ENCODE measurements around the gene FIGNL2.
"Not testable (repeated sequence)": the region's sequence is repeated elsewhere in the genome, so short reads cannot be mapped to it uniquely, and the experiment has no call there.

FIGNL2 gene

DNA sequence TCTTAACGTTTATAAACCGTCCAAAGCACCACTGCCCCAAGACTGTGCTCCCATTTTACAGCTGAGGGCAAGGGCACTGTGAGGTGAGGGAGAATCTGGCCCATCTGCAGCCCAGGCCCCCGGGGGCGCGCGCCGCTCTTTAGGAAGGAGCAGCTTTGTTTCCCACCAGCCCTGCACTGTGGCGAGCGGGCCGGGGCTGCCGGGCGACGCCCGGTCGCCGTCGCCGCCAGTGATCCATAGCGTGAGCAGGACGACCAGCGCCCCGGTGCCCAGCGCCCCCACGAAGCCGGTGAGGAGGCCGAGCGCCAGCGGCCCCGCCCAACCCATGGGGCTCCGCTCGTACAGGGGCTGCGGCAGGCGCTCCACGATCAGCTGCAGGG is 34.6 kb downstream of the FIGNL2 start:
- DNase-seq, result no peak

DNA sequence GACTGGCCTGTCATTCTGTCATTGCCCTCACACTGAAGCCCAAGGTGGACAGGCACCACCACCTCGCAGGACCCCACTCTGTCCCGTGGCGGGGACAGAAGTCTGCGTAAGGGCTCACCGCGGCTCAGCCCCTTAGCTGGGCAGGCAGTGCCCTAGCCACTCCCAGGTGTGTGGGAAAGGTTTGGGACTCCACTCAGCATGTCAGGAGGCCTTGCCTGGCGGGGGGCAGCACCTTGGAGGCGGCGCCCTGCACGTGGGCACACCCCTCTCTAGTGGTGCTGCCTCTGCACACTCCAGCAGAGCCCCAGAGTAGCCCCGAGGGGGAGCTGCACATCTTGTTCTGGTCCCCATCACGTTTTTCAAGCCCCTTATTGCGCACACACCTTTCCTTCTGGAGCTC is 35.6 kb downstream of the FIGNL2 start:
- no peak for DNase-seq

DNA sequence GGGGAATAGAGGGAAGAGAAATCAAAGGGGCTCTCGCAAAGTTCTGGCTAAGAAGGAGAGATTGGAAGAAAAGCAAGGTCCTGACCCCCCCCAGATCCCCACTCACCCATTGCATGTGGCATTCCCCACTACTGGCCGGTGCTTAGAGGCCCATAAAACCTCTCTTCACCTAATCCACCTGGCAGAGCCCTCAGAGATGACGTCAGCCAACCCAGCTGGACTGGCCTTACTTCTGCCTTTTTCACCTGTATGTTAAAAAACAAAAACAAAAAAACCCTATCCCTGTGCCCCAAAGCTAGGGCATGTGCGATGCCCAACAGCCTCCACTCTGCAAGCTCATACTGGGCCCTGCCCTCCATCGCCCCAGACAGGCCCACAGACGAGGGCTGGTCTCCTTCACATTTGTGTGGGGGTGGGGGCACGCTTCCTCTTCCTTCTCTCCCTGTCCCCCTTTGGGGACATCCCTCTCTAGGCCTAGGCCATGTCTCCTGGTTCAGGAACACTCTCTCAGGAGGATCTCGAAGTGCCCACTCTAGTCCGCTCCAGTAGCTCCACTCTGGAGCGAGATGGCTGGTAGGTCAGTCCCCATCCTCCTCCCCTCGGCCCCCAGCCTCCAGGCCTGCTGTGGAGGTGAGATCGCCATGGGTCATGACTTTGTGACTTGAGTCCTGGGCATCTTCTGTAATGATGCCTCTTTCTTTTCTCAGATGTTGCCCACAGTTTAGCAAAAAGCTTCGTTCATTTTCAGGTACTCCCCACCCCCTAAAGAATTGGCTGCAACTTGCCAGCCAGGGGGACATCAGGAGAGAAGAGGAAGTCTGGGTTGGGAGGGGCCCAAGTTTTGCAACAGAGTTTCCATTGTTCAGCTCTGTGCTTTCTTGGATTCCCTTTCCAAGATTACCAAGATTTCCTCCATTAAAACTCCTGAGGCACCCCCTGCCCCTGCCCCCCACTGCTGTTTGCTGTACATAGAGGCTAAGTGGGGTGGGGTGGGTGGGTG is 37.0 kb downstream of the FIGNL2 start:
- DNase-seq, result no peak

DNA sequence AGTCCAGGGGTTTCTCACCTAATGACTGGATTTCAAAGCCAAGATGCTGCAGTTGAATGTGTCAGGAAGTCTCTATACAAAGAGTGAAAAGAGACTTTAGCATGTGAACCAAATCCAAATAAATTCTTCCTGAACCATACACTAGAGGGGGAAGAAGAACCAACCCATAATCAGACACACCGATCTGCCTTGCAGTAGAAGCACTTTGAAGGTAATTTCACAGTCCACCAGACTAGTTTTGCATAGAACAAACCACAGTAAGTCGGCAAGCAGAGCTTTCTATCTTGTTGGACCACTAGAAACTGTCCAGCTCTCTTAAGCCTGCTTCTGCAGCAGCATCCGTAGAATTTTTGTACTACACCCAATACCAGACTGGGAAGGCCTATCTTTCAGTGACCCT is 39.3 kb downstream of the FIGNL2 start:
- DNase-seq, result no peak

- no peak for DNase-seq
These were observed 41.6 kb downstream of the FIGNL2 start for GRCh38 chr12:51806896-51807295.

- DNase-seq, result no peak
These were observed 47.5 kb downstream of the FIGNL2 start for GRCh38 chr12:51801027-51801426.

DNA sequence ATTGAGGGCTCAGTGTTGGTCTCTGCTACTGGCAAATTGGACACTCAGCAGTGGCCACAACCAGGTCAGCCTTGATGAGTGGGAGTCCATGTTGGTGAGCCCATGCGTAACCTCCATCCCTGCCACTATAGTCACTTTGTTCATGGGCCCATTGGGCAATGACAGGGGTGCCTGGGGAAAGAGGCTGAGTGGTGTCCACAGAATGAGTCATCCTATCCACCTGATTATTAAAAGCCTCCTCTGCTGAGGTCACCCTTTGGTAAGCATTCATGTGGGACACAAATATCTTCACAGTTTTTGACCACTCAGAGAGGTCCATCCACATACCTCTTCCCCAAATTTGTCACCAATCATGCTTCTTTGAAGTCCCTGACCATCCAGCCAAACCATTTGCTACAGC is 50.0 kb downstream of the FIGNL2 start:
- DNase-seq, result no peak

DNA sequence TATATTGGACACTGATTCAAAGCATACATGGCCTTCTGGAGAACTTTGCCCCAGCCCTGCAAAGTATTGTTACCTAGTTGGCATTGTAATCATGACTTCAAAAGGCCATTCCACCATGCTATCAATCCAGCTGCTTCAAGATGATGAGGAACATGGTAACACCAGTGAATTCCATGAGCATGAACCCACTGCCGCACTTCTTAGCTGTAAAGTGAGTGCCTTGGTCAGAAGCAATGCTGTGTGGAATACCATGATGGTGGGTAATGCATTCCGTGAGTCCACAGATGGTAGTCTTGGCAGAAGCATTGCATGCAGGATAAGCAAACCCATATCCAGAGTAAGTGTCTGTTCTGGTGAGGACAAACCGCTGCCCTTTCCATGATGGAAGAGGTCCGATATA is 50.5 kb downstream of the FIGNL2 start:
- DNase-seq, result not testable (repeated sequence)

- DNase-seq, result no peak
These were observed 51.2 kb downstream of the FIGNL2 start for GRCh38 chr12:51797301-51797700.

GRCh38 chr12:51793201-51793600 is 55.3 kb downstream of the FIGNL2 start:
- DNase-seq, result no peak

DNA sequence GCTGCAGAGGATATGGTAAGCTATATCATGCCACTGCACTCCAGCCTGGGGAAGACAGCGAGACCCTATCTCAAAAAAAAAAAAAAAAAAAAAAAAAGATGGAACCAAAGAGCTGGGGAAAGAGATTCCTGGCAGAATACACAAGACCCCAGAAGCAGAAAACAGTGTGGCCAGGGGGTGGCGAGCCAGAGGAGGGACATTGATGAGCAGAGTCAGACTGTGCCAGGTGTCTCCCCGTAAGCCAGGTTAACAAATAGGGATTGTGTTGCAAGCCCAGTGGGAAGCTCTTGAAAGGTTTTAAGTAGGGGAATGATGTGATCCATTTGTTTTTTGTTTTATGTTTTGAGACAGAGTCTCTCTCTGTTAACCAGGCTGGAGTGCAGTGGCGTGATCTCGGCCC is 56.1 kb downstream of the FIGNL2 start:
- DNase-seq, result no peak

GRCh38 chr12:51788876-51789275 is 59.6 kb downstream of the FIGNL2 start:
- no peak for DNase-seq

DNA sequence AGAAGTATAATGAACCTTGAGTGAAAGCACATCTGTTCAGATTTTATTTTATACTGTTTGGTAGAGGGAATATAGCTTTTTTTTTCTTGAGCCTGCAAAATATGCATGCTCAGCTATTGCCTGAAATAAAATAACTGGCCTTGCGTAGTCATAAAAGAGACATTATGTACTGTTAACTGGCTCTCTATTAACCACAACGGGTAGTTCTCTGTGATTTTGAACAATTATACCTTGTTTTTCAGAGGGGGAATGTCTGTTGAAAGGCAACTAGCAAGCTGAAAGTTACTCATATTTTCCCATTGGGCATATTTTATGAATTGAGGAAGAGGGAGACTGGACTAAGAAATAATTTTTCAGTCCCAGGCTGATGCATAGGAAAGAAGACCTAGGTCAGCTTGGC is 62.6 kb downstream of the FIGNL2 start:
- DNase-seq, result no peak

- DNase-seq, result no peak
These were observed 63.8 kb downstream of the FIGNL2 start for GRCh38 chr12:51784688-51785087.

DNA sequence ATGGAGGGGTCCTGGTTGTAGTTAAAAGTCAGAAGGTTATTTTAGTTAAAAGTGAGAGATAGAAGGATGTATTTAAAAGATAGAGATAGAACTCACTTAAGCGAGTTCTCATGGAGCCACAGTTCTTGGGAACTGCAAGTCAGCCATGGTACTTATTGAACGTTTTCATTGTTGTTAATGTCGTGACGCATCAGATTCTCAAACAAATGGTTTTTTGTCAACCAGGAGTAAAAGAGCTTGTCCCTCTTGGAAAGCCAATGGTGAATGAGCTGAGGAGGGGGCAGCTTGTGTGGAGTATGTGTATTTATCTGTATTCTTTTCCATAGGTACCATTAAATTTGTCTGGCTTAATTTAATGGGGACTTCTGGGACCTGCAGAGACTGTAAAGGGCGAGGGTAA is 68.6 kb downstream of the FIGNL2 start:
- no peak for DNase-seq

DNA sequence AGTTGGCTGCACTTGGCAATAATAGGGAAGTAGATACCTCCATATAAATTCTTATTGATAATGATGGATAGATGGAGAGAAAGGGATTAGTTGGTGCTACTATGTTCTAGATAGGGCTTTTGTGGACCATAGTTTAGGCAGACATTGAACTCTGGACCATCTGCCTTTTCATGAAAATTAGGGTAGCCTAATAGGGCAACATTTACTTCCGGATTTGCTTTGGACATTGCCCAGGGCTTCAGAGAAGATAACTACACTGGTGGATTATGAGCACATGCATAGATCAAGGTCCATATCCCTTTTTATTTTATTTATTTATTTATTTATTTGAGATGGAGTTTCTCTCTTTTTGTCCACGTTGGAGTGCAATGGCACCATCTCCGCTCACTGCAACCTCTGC is 70.5 kb downstream of the FIGNL2 start:
- DNase-seq, result no peak

- DNase-seq, result no peak
These were observed 71.1 kb downstream of the FIGNL2 start for GRCh38 chr12:51777457-51777856.

DNA sequence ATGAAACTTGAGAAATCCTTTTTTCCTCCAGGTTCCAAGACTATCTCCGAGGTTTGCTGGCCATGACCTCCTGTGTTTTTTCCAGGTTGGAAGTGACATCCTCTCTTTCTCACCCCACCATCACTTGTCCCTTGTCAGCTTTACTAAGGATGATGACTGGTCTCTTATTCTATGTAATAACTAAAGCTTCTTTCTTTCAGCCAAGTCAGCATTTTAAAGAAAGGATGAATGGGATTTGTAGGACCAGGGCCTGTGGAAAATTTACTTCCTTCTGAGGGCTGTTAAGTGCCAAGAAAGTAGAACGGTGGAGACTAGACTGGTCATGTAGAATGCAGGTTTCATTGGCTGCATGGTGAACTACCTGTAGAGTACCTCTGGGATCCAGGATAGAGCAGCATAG is 73.6 kb downstream of the FIGNL2 start:
- DNase-seq, result no peak

GRCh38 chr12:51773145-51773869 is 75.2 kb downstream of the FIGNL2 start:
- no peak for DNase-seq

- no peak for DNase-seq
These were observed 77.5 kb downstream of the FIGNL2 start for GRCh38 chr12:51771008-51771407.

Data from midbrain (tissue), 1 donor.